Fibroblast of lung (primary cell): Measurements from ENCODE around the gene CPA1. TPM values are rescaled to one million over a fixed set of nuclear protein-coding genes. Genes with fewer than 3 reads are reported as not detected.

Source experiments
- DNase-seq, 2 donors: peaks; one replicate each; pipeline versions ENCODE4 v3.0.0 to v3.0.0-alpha.2; 2010; ENCODE audit warnings: low read depth in 2 of 2
- H2AFZ ChIP-seq: 2 replicates; pipeline ENCODE4 v1.5.1; 2012; ENCODE audit warnings: low read length, control low read depth, inconsistent platforms
- H3K27ac ChIP-seq: 2 replicates; pipeline ENCODE4 v1.5.1; 2011; ENCODE audit warnings: low read length, control low read depth; ENCODE audit not compliant: insufficient read depth
- H3K27me3 ChIP-seq: 2 replicates; pipeline ENCODE4 v1.5.1; 2011; ENCODE audit warnings: mild to moderate bottlenecking, low read length; ENCODE audit not compliant: control insufficient read depth, insufficient read depth
- H3K36me3 ChIP-seq: 2 replicates; pipeline ENCODE4 v1.5.1; 2011; ENCODE audit warnings: low read length; ENCODE audit not compliant: control insufficient read depth, insufficient read depth
- H3K4me1 ChIP-seq: 2 replicates; pipeline ENCODE4 v1.5.1; 2011; ENCODE audit warnings: low read length; ENCODE audit not compliant: control insufficient read depth, insufficient read depth; ENCODE audit errors: extremely low read depth
- H3K4me2 ChIP-seq: 2 replicates; pipeline ENCODE4 v1.5.1; 2011; ENCODE audit warnings: low read length, control low read depth; ENCODE audit not compliant: insufficient read depth; ENCODE audit errors: extremely low read depth
- H3K4me3 ChIP-seq, 4 experiments: fragments of 200-600 bp in 1 of 4; sonication (generic) in 1 of 4; replicated peaks in 1 of 4; 2 replicates each; pipeline ENCODE4 v1.5.1; 2011 to 2016; ENCODE audit warnings: low read length in 4 of 4, low read depth in 3 of 4, mild to moderate bottlenecking in 3 of 4, control low read depth in 2 of 4, inconsistent platforms in 1 of 4, mixed read lengths in 1 of 4; ENCODE audit not compliant: insufficient read depth in 1 of 4; ENCODE audit errors: control extremely low read depth in 1 of 4
- H3K79me2 ChIP-seq: 2 replicates; pipeline ENCODE4 v1.5.1; 2012; ENCODE audit warnings: mild to moderate bottlenecking, low read length, inconsistent platforms; ENCODE audit not compliant: control insufficient read depth, insufficient read depth
- H3K9ac ChIP-seq: 2 replicates; pipeline ENCODE4 v1.5.1; 2011; ENCODE audit warnings: mild to moderate bottlenecking, low read length, control low read depth; ENCODE audit not compliant: insufficient read depth
- H3K9me3 ChIP-seq: 2 replicates; pipeline ENCODE4 v1.5.1; 2012; ENCODE audit warnings: low read depth, low read length; ENCODE audit not compliant: control insufficient read depth, insufficient read depth
- H4K20me1 ChIP-seq: 2 replicates; pipeline ENCODE4 v1.5.1; 2011; ENCODE audit warnings: low read length; ENCODE audit not compliant: control insufficient read depth, insufficient read depth; ENCODE audit errors: extremely low read depth
- EZH2 ChIP-seq: IDR thresholded peaks from 2 replicates; pipeline ENCODE4 v1.5.1; 2012; ENCODE audit warnings: low read length, control low read depth, mild to moderate bottlenecking; ENCODE audit errors: missing control alignments
- polyA plus RNA-seq, 2 donors: library from polyadenylated mRNA; depleted of rRNA in 1 of 2; stranded (reverse) in 1 of 2; unstranded in 1 of 2; fragments of >200 nt; gene quantifications; 2 replicates each; pipeline ENCODE4 v1.2.1, GENCODE V29; 2011 to 2012; ENCODE audit warnings: missing spikeins in 1 of 2
- total RNA-seq: library from RNA; depleted of rRNA; stranded (reverse); fragments of >200 nt; gene quantifications from 2 replicates; pipeline ENCODE4 v1.2.1, GENCODE V29; 2014
- TF ChIP-seq, protein P1 (sequence below), 2 donors: IDR thresholded peaks in 1 of 2; conservative IDR thresholded peaks in 1 of 2; 1 replicate in 1 of 2; 2 replicates in 1 of 2; pipeline ENCODE4 v1.5.1; 2011 to 2012; ENCODE audit warnings: low read length in 2 of 2, control low read depth in 1 of 2, inconsistent platforms in 1 of 2, low read depth in 1 of 2, mild to moderate bottlenecking in 1 of 2

The CPA1 gene
- total and polyA plus RNA-seq, 2 donors (not counting 1 experiment from before 2014, with no cell fraction given), result under 0.01 to 0.12 TPM

- no peaks in the 10 kb centered on the region for H3K9me3 ChIP-seq
- TF ChIP-seq, protein P1, sequence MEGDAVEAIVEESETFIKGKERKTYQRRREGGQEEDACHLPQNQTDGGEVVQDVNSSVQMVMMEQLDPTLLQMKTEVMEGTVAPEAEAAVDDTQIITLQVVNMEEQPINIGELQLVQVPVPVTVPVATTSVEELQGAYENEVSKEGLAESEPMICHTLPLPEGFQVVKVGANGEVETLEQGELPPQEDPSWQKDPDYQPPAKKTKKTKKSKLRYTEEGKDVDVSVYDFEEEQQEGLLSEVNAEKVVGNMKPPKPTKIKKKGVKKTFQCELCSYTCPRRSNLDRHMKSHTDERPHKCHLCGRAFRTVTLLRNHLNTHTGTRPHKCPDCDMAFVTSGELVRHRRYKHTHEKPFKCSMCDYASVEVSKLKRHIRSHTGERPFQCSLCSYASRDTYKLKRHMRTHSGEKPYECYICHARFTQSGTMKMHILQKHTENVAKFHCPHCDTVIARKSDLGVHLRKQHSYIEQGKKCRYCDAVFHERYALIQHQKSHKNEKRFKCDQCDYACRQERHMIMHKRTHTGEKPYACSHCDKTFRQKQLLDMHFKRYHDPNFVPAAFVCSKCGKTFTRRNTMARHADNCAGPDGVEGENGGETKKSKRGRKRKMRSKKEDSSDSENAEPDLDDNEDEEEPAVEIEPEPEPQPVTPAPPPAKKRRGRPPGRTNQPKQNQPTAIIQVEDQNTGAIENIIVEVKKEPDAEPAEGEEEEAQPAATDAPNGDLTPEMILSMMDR (conservative IDR thresholded peaks at IDR 0.05 in 1 of 2, IDR thresholded peaks at IDR 0.05 in 1 of 2; ENCODE audit: low read depth in 1 of 2, low read length in 2 of 2), result no peak
- no peak for TF ChIP-seq EZH2
- no peaks in the 10 kb centered on the region for H4K20me1 ChIP-seq
- no peak overlapping the region for H2AFZ ChIP-seq
- DNase-seq, result no peak
- no peak overlapping the region for H3K27ac ChIP-seq
- no peak overlapping the region for H3K4me3 ChIP-seq
- peaks cover 20% of the 10 kb centered on the region for H3K4me1 ChIP-seq
- H3K27me3 ChIP-seq, result no peaks in the 10 kb centered on the region
- H3K4me2 ChIP-seq, result no peak overlapping the region
- H3K9ac ChIP-seq, result no peak overlapping the region
- no peaks in the 10 kb centered on the region for H3K36me3 ChIP-seq
- H3K79me2 ChIP-seq, result no peaks in the 10 kb centered on the region
Measured at GRCh38 chr7:130433301-130433700, 53.0 kb downstream of the CPA1 start.

- TF ChIP-seq EZH2, result no peak
- TF ChIP-seq, protein P1 (conservative IDR thresholded peaks at IDR 0.05 in 1 of 2, IDR thresholded peaks at IDR 0.05 in 1 of 2; ENCODE audit: low read depth in 1 of 2, low read length in 2 of 2), result no peak
- Histone ChIP-seq H2AFZ (no peak overlapping the region), H3K4me2 (no peak overlapping the region), H3K27ac (no peak overlapping the region), H3K9ac (no peak overlapping the region), H3K4me1 (peaks cover 16% of the 10 kb centered on the region), H3K79me2 (peaks cover 2% of the 10 kb centered on the region), H3K36me3 (no peaks in the 10 kb centered on the region), H3K9me3 (no peaks in the 10 kb centered on the region), H3K27me3 (no peaks in the 10 kb centered on the region), H3K4me3 (no peak overlapping the region), H4K20me1 (no peaks in the 10 kb centered on the region)
- DNase-seq, result no peak
Measured at GRCh38 chr7:130435311-130435854, 55.1 kb downstream of the CPA1 start.

DNA sequence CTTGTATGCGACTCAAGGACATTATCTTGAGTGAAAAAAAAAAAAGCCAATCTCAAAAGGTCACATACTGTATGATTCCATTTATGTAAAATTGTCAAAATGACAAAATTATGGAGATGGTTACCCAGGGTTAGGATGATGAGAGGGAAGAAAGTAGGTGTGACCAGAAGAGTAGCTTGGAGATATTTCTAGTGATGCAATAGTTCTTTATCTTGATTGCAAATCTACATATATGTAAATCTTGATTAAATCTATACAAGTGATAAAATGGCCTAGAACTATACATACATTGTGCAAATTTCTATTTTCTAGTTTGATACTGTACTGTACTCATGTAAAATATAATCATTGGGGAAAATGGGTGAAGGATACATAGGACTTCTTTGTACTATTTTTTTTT is 56.0 kb downstream of the CPA1 start:
- Histone ChIP-seq H3K27ac (no peak overlapping the region), H3K36me3 (no peaks in the 10 kb centered on the region), H3K27me3 (no peaks in the 10 kb centered on the region), H3K4me1 (peaks cover 16% of the 10 kb centered on the region), H2AFZ (no peak overlapping the region), H3K9me3 (no peaks in the 10 kb centered on the region), H3K4me2 (no peak overlapping the region), H3K79me2 (peaks cover 2% of the 10 kb centered on the region), H3K4me3 (no peak overlapping the region), H3K9ac (no peak overlapping the region), H4K20me1 (no peaks in the 10 kb centered on the region)
- no peak for TF ChIP-seq EZH2
- TF ChIP-seq, protein P1 (conservative IDR thresholded peaks at IDR 0.05 in 1 of 2, IDR thresholded peaks at IDR 0.05 in 1 of 2; ENCODE audit: low read depth in 1 of 2, low read length in 2 of 2), result no peak
- no peak for DNase-seq

Other genes with a start within 250 kb of the CPA1 start
- 9.5 and 9.7 TPM in 2 replicates for gene TMEM209, start 175.1 kb upstream of the CPA1 start, total RNA-seq
- gene TMEM209, start 175.1 kb upstream of the CPA1 start, polyA plus RNA-seq, result 15.1 and 20.8 TPM in 2 replicates
- gene SSMEM1, start 172.6 kb upstream of the CPA1 start, total RNA-seq, result not detected in 2 replicates
- not detected in 2 replicates for gene SSMEM1, start 172.6 kb upstream of the CPA1 start, polyA plus RNA-seq
- under 0.01 TPM in 1 of 2 replicates, not detected in the other for gene CPA2, start 113.6 kb upstream of the CPA1 start, total RNA-seq
- gene CPA2, start 113.6 kb upstream of the CPA1 start, polyA plus RNA-seq, result 0.06 TPM in 1 of 2 replicates, not detected in the other
- 6.4 and 20.0 TPM in 2 replicates for gene CPA4, start 87.3 kb upstream of the CPA1 start, total RNA-seq
- gene CPA4, start 87.3 kb upstream of the CPA1 start, polyA plus RNA-seq, result 31.5 and 48.3 TPM in 2 replicates
- not detected in 2 replicates for gene CPA5, start 35.7 kb upstream of the CPA1 start, total RNA-seq
- not detected in 2 replicates for gene CPA5, start 35.7 kb upstream of the CPA1 start, polyA plus RNA-seq
- gene CEP41, start 60.5 kb downstream of the CPA1 start, total RNA-seq, result 8.0 and 8.3 TPM in 2 replicates
- gene CEP41, start 60.5 kb downstream of the CPA1 start, polyA plus RNA-seq, result 24.5 and 27.7 TPM in 2 replicates
- gene MEST, start 111.6 kb downstream of the CPA1 start, total RNA-seq, result 38.8 and 175 TPM in 2 replicates
- gene MEST, start 111.6 kb downstream of the CPA1 start, polyA plus RNA-seq, result 132 and 382 TPM in 2 replicates